GM10266 (cell line): Measurements from ENCODE around the gene NMNAT2.

Source experiments
- DNase-seq: peaks from one replicate; pipeline ENCODE4 v3.0.0; 2012; ENCODE audit errors: extremely low spot score
- CTCF ChIP-seq: IDR thresholded peaks from 2 replicates; pipeline ENCODE4 v1.5.1; 2012; ENCODE audit warnings: mild to moderate bottlenecking, low read depth; ENCODE audit not compliant: control insufficient read depth, insufficient read depth; ENCODE audit errors: missing control alignments

NMNAT2 gene

GRCh38 chr1:183356534-183357182 is 61.5 kb downstream of the NMNAT2 start:
- DNase-seq: no peak
- TF ChIP-seq CTCF: no peak

- DNase-seq: no peak
- no peak for TF ChIP-seq CTCF
Observed at GRCh38 chr1:183355797-183356196, 62.4 kb downstream of the NMNAT2 start.

DNA sequence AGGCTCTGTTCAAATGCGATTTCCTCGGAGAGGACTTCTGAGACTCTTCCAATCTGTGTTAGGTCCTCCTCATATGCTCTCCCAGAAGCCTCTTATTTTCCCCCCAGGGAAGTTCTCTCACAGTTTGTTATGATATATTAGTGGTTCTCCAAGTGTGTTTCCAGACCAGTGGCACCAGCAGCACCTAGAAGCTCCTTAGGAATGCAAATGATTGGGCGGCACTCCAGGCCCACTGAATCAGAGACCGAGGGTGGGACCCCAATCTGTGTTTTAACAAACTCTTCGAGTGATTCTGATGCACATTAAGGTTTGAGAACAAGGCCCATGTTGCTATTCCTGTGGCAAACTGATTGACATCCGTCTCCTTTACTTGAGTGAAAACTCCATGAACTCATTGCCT is 63.0 kb downstream of the NMNAT2 start:
- no peak for TF ChIP-seq CTCF
- no peak for DNase-seq

- DNase-seq: no peak
- TF ChIP-seq CTCF: no peak
Observed at GRCh38 chr1:183353597-183353996, 64.6 kb downstream of the NMNAT2 start.

GRCh38 chr1:183349201-183349711 is 68.9 kb downstream of the NMNAT2 start:
- TF ChIP-seq CTCF: no peak
- DNase-seq: no peak

DNA sequence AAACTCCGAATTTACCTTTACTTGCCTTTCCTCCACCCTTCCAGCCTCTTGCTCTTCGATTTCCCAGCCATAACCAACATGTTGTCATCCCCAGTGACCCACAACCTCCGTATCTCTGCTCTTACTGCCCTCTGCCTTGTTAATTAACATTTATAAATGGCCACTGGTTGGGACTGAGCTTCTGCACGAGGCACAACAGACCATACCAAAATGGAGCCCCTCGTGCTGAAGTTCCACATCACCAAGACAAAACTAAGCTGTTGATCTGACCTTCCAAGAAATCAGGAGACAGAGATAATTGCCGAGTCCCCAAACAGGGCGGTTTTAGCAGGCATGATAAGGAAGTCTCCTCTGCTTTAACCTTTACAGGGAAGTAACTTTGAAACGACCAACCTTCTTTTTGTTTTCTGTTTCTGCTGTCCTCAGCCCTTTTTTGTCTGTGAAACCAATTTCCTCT is 71.9 kb downstream of the NMNAT2 start:
- DNase-seq: no peak
- TF ChIP-seq CTCF: no peak

- no peak for TF ChIP-seq CTCF
- DNase-seq: no peak
Observed at GRCh38 chr1:183339556-183340167, 78.5 kb downstream of the NMNAT2 start.
